GM23248 (cell line): ENCODE data around the gene DOCK9. TPM values are rescaled to one million over a fixed set of nuclear protein-coding genes. Genes with fewer than 3 reads are reported as not detected.

ENCODE experiments used
- DNase-seq: peaks from one replicate; pipeline ENCODE4 v3.0.0-alpha.2; 2015
- H2AFZ ChIP-seq: fragments of 200-600 bp; sonication (generic); 2 replicates; pipeline ENCODE4 v1.6.1; 2016; ENCODE audit warnings: antibody characterized with exemption
- H3F3A ChIP-seq: fragments of 200-600 bp; sonication (generic); 2 replicates; pipeline ENCODE4 v1.6.1; 2016; ENCODE audit warnings: mild to moderate bottlenecking, antibody characterized with exemption, mixed run types; ENCODE audit not compliant: insufficient read depth
- H3K27ac ChIP-seq: fragments of 200-600 bp; sonication (generic); 2 replicates; pipeline ENCODE4 v1.5.1; 2016; ENCODE audit warnings: mild to moderate bottlenecking
- H3K27me3 ChIP-seq: fragments of 200-600 bp; sonication (generic); replicated peaks from 2 replicates; pipeline ENCODE4 v1.6.1; 2016; ENCODE audit warnings: mild to moderate bottlenecking; ENCODE audit not compliant: insufficient read depth
- H3K36me3 ChIP-seq: fragments of 200-600 bp; sonication (generic); 2 replicates; pipeline ENCODE4 v1.6.1; 2016; ENCODE audit warnings: low read depth, mild to moderate bottlenecking
- H3K4me1 ChIP-seq: fragments of 200-600 bp; sonication (generic); 2 replicates; pipeline ENCODE4 v1.6.1; 2016; ENCODE audit warnings: mild to moderate bottlenecking; ENCODE audit not compliant: insufficient read depth
- H3K4me2 ChIP-seq: fragments of 200-600 bp; sonication (generic); one replicate; pipeline ENCODE4 v1.6.1; 2016; ENCODE audit warnings: mild to moderate bottlenecking; ENCODE audit not compliant: unreplicated experiment
- H3K4me3 ChIP-seq: fragments of 200-600 bp; sonication (generic); 2 replicates; pipeline ENCODE4 v1.5.1; 2016; ENCODE audit warnings: mild to moderate bottlenecking
- H3K79me2 ChIP-seq: fragments of 200-600 bp; sonication (generic); 2 replicates; pipeline ENCODE4 v1.6.1; 2016; ENCODE audit warnings: mild to moderate bottlenecking; ENCODE audit not compliant: insufficient read depth
- H3K9ac ChIP-seq: fragments of 200-600 bp; sonication (generic); 2 replicates; pipeline ENCODE4 v1.6.1; 2016; ENCODE audit warnings: mild to moderate bottlenecking
- H3K9me2 ChIP-seq: fragments of 200-600 bp; sonication (generic); 2 replicates; pipeline ENCODE4 v1.6.1; 2016; ENCODE audit warnings: mixed run types, mild to moderate bottlenecking, moderate library complexity; ENCODE audit not compliant: insufficient read depth
- H3K9me3 ChIP-seq: fragments of 200-600 bp; sonication (generic); one replicate; pipeline ENCODE4 v1.6.1; 2017; ENCODE audit warnings: low read depth
- H4K20me1 ChIP-seq: fragments of 200-600 bp; sonication (generic); 2 replicates; pipeline ENCODE4 v1.6.0; 2016; ENCODE audit not compliant: insufficient read depth
- EZH2 ChIP-seq: fragments of 200-600 bp; sonication (generic); IDR thresholded peaks from 2 replicates; pipeline ENCODE4 v1.6.1; 2018; ENCODE audit warnings: antibody characterized with exemption, mild to moderate bottlenecking; ENCODE audit not compliant: insufficient read depth, poor library complexity, severe bottlenecking
- EZH2phosphoT487 ChIP-seq: fragments of 200-600 bp; sonication (generic); IDR thresholded peaks from 2 replicates; pipeline ENCODE4 v1.6.1; 2018; ENCODE audit warnings: antibody characterized with exemption, moderate library complexity, mild to moderate bottlenecking, low read depth; ENCODE audit not compliant: insufficient read depth
- WGBS, 2 experiments: methylation state at CpG; one replicate each; pipeline ENCODE4 v1.1.6; 2015 to 2017; ENCODE audit warnings: low lambda C conversion rate in 2 of 2, low coverage in 1 of 2; ENCODE audit errors: missing lambda C conversion rate in 2 of 2; 5-methylcytosine and 5-hydroxymethylcytosine counted together
- in situ Hi-C: fragments of 300-500 bp; cut with MboI; formaldehyde crosslinking; loops from 2 replicates; pipeline ENCODE4 v1.15.0; 2020
- polyA plus RNA-seq: library from polyadenylated mRNA; unstranded; fragments of >200 nt; fragmentation: Nextera tagmentation; extraction: Ambion mirVana; gene quantifications from 2 replicates; pipeline ENCODE4 v1.2.1, GENCODE V29; 2016
- total RNA-seq: library from RNA; depleted of rRNA; stranded (reverse); fragments of >200 nt; shearing (Covaris generic); gene quantifications from 2 replicates; pipeline ENCODE4 v1.2.3, GENCODE V29; 2014

The DOCK9 gene
- total and polyA plus RNA-seq, 2 experiments from 2014 or later = 3.2 to 21.2 TPM

- Histone ChIP-seq H3K9me2 (no peaks in the 10 kb centered on the region), H3K27ac (no peak overlapping the region), H3F3A (0 out of 2 replicates have a peak, but pooled peaks cover 11% of the 10 kb centered on the region), H3K9me3 (no peaks in the 10 kb centered on the region), H3K27me3 (no peaks in the 10 kb centered on the region), H3K4me1 (no peaks in the 10 kb centered on the region; the same call in 1 of the 2 replicates), H3K4me2 (peak overlapping the region; percentile 30), H4K20me1 (no peaks in the 10 kb centered on the region), H3K36me3 (no peaks in the 10 kb centered on the region), H3K9ac (no peak overlapping the region), H3K79me2 (no peaks in the 10 kb centered on the region), H3K4me3 (no peak overlapping the region), H2AFZ (no peak overlapping the region)
- in situ Hi-C loops = no loop called here
- TF ChIP-seq EZH2 (no peak), EZH2phosphoT487 (no peak)
- peak; percentile 35 for DNase-seq
- WGBS, 2 experiments = 37 to 41% methylated on average over 15 of the region's 15 CpGs
Observed at GRCh38 chr13:99015606-99016490, 38.0 kb upstream of the DOCK9 start.

DNA sequence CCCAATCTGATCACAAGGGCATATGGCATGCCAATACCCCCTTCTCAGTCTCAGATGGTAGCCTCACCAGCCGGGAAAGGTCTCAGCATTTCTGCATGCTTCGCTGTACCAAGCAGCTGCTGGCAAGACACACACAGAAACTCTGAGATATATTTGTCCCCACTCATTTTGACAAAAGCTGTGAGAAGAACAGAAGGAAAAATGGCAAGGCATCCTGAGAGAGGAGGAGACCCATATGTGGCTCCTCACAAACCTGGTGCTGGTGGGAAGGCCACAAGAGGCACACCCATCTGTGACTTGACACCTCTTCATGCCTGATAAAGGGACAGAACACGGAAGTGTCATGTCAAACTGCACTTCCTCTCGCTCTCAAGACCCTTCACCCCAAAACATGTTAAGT is 36.7 kb upstream of the DOCK9 start:
- TF ChIP-seq EZH2phosphoT487 = no peak
- no peak for TF ChIP-seq EZH2
- Histone ChIP-seq H2AFZ (no peak overlapping the region), H3K27me3 (no peaks in the 10 kb centered on the region), H3K79me2 (no peaks in the 10 kb centered on the region), H3K4me2 (no peak overlapping the region), H4K20me1 (no peaks in the 10 kb centered on the region), H3K9ac (no peak overlapping the region), H3K36me3 (no peaks in the 10 kb centered on the region), H3K9me3 (no peaks in the 10 kb centered on the region), H3K27ac (no peak overlapping the region), H3K4me3 (no peak overlapping the region), H3F3A (0 out of 2 replicates have a peak, but pooled peaks cover 11% of the 10 kb centered on the region), H3K9me2 (no peaks in the 10 kb centered on the region), H3K4me1 (no peaks in the 10 kb centered on the region; the same call in 1 of the 2 replicates)
- DNase-seq = no peak
- in situ Hi-C loops = no loop called here
- WGBS, 2 experiments = 75 to 88% methylated on average over 4 of the region's 4 CpGs

- no peaks in the 10 kb centered on the region for H3K79me2 ChIP-seq
- H3K9me3 ChIP-seq = no peaks in the 10 kb centered on the region
- H3K36me3 ChIP-seq = no peaks in the 10 kb centered on the region
- WGBS, 2 experiments = 92 to 94% methylated on average over 6 of the region's 6 CpGs
- no peaks in the 10 kb centered on the region for H3K9me2 ChIP-seq
- no peaks in the 10 kb centered on the region for H4K20me1 ChIP-seq
- H3K27me3 ChIP-seq = no peaks in the 10 kb centered on the region
- no peak overlapping the region for H3K27ac ChIP-seq
- TF ChIP-seq EZH2 (no peak), EZH2phosphoT487 (no peak)
- no peaks in the 10 kb centered on the region; the same call in 1 of the 2 replicates for H3K4me1 ChIP-seq
- no peak overlapping the region for H3K9ac ChIP-seq
- H3K4me3 ChIP-seq = no peak overlapping the region
- no peak overlapping the region for H2AFZ ChIP-seq
- 0 out of 2 replicates have a peak, but pooled peaks cover 10% of the 10 kb centered on the region for H3F3A ChIP-seq
- no peak overlapping the region for H3K4me2 ChIP-seq
- no peak for DNase-seq
- in situ Hi-C loops = no loop called here
Observed at GRCh38 chr13:99013951-99014350, 36.1 kb upstream of the DOCK9 start.

DNA sequence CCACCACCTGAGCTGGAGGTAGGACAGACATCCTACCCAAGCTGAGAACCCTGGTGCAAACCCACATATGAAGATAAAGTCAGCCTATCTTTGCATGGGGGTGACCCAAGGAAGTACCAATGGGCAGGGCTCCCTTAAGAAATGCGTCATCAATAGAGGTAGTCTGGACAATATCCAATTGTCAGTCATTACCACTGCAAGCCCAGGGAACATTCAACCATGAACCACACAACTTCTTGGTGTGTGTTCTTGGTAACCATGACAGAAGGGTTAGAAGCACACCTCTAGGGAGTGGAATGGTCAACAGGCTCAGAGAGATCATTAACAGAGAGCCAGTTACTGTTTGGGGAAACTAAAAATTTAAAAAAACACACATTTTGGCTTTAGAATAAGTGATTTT is 34.7 kb upstream of the DOCK9 start:
- no peaks in the 10 kb centered on the region for H4K20me1 ChIP-seq
- 60 to 63% methylated on average over 1 of the region's 1 CpG for WGBS, 2 experiments
- no peak overlapping the region for H2AFZ ChIP-seq
- H3K27me3 ChIP-seq = no peaks in the 10 kb centered on the region
- no peak overlapping the region for H3K27ac ChIP-seq
- TF ChIP-seq EZH2 = no peak
- no peak for TF ChIP-seq EZH2phosphoT487
- no peaks in the 10 kb centered on the region; the same call in 1 of the 2 replicates for H3K4me1 ChIP-seq
- no peaks in the 10 kb centered on the region for H3K9me2 ChIP-seq
- H3F3A ChIP-seq = no peaks in the 10 kb centered on the region
- no peak overlapping the region for H3K4me3 ChIP-seq
- no peak overlapping the region for H3K4me2 ChIP-seq
- in situ Hi-C loops = no loop called here
- H3K9me3 ChIP-seq = no peaks in the 10 kb centered on the region
- DNase-seq = no peak
- no peaks in the 10 kb centered on the region for H3K79me2 ChIP-seq
- no peak overlapping the region for H3K9ac ChIP-seq
- H3K36me3 ChIP-seq = no peaks in the 10 kb centered on the region
